Mesodermal cell (in vitro differentiated cells): ENCODE results near the gene RNF115.
A peak's percentile ranks its signal among the peaks of the same experiment; 100 is the strongest.
"Not testable (repeated sequence)": the region's sequence is repeated elsewhere in the genome, so short reads cannot be mapped to it uniquely, and the experiment has no call there.

Source experiments
- H3K27ac ChIP-seq: 2 replicates; pipeline ENCODE4 v1.7.0; 2013; ENCODE audit warnings: mild to moderate bottlenecking, low read depth, low read length, moderate library complexity; ENCODE audit not compliant: severe bottlenecking
- H3K36me3 ChIP-seq: 2 replicates; pipeline ENCODE4 v1.7.1; 2013; ENCODE audit warnings: mild to moderate bottlenecking, low read length, moderate library complexity; ENCODE audit not compliant: control insufficient read depth, insufficient read depth
- H3K4me1 ChIP-seq: one replicate; pipeline ENCODE4 v1.7.1; 2013; ENCODE audit warnings: mild to moderate bottlenecking, low read length; ENCODE audit not compliant: insufficient read depth, control insufficient read depth, poor library complexity, severe bottlenecking
- H3K4me3 ChIP-seq: 2 replicates; pipeline ENCODE4 v1.7.0; 2013; ENCODE audit warnings: low read length, control low read depth, mild to moderate bottlenecking; ENCODE audit not compliant: insufficient read depth, poor library complexity, severe bottlenecking; ENCODE audit errors: extremely low read depth
- H3K9me3 ChIP-seq: 2 replicates; pipeline ENCODE4 v1.7.1; 2013; ENCODE audit warnings: mild to moderate bottlenecking, low read length, moderate library complexity; ENCODE audit not compliant: control insufficient read depth
- WGBS, 2 experiments: methylation state at CpG; one replicate each; pipeline ENCODE4 v1.1.5; 2013; ENCODE audit warnings: missing lambda C conversion rate in 2 of 2; ENCODE audit not compliant: insufficient coverage in 2 of 2; 5-methylcytosine and 5-hydroxymethylcytosine counted together

RNF115 gene

GRCh38 chr1:145760395-145760949 is 63.4 kb downstream of the RNF115 start:
- H3K4me1 ChIP-seq, H3K27ac ChIP-seq, H3K4me3 ChIP-seq: not testable (repeated sequence)
- H3K9me3 ChIP-seq, result peaks cover 17% of the 10 kb centered on the region
- H3K36me3 ChIP-seq, result peaks cover 59% of the 10 kb centered on the region
- 90 to 92% methylated on average over 2 of the region's 4 CpGs for WGBS, 2 experiments

GRCh38 chr1:145759721-145760120 is 64.2 kb downstream of the RNF115 start:
- Histone ChIP-seq H3K9me3 (peaks cover 17% of the 10 kb centered on the region), H3K27ac (no peak overlapping the region), H3K4me1 (no peaks in the 10 kb centered on the region), H3K36me3 (peaks cover 61% of the 10 kb centered on the region), H3K4me3 (no peak overlapping the region)
- WGBS, 2 experiments, result 89% methylated on average over 1 of the region's 1 CpG; no CpG with 5 or more reads in 1 of the 2 experiments

- H3K36me3 ChIP-seq, result peaks cover 61% of the 10 kb centered on the region
- H3K4me1 ChIP-seq, result no peaks in the 10 kb centered on the region
- H3K9me3 ChIP-seq, result peaks cover 17% of the 10 kb centered on the region
- H3K27ac ChIP-seq, result no peak overlapping the region
- 88 to 100% methylated on average over 1 of the region's 1 CpG for WGBS, 2 experiments
- no peak overlapping the region for H3K4me3 ChIP-seq
Measured at GRCh38 chr1:145758575-145758974, 65.3 kb downstream of the RNF115 start.

- Histone ChIP-seq H3K27ac (no peak overlapping the region), H3K4me1 (no peaks in the 10 kb centered on the region), H3K4me3 (no peak overlapping the region), H3K36me3 (peaks cover 57% of the 10 kb centered on the region), H3K9me3 (peaks cover 17% of the 10 kb centered on the region)
- WGBS, 2 experiments, result no CpG with 5 or more reads among the region's 1 CpG
Measured at GRCh38 chr1:145758116-145758515, 65.8 kb downstream of the RNF115 start.

GRCh38 chr1:145757420-145757819 is 66.5 kb downstream of the RNF115 start:
- Histone ChIP-seq H3K27ac (no peak overlapping the region), H3K4me1 (no peaks in the 10 kb centered on the region), H3K9me3 (peaks cover 17% of the 10 kb centered on the region), H3K36me3 (peaks cover 52% of the 10 kb centered on the region), H3K4me3 (no peak overlapping the region)
- WGBS, 2 experiments, result 95 to 100% methylated on average over 2 of the region's 2 CpGs

GRCh38 chr1:145751491-145752037 is 72.3 kb downstream of the RNF115 start:
- H3K9me3 ChIP-seq, result no peaks in the 10 kb centered on the region
- WGBS, 2 experiments, result 85 to 94% methylated on average over 2 to 4 of the region's 5 CpGs
- H3K27ac ChIP-seq, result peak overlapping the region; percentile 87
- peaks cover 39% of the 10 kb centered on the region for H3K36me3 ChIP-seq
- H3K4me3 ChIP-seq, result no peak overlapping the region
- peaks cover 18% of the 10 kb centered on the region for H3K4me1 ChIP-seq

GRCh38 chr1:145750426-145750825 is 73.5 kb downstream of the RNF115 start:
- no peak overlapping the region for H3K4me3 ChIP-seq
- H3K4me1 ChIP-seq, result peaks cover 18% of the 10 kb centered on the region
- H3K9me3 ChIP-seq, result no peaks in the 10 kb centered on the region
- peaks cover 45% of the 10 kb centered on the region for H3K36me3 ChIP-seq
- 93 to 96% methylated on average over 3 to 5 of the region's 5 CpGs for WGBS, 2 experiments
- no peak overlapping the region for H3K27ac ChIP-seq

- no peak overlapping the region for H3K4me3 ChIP-seq
- no peak overlapping the region for H3K27ac ChIP-seq
- H3K4me1 ChIP-seq, result peaks cover 18% of the 10 kb centered on the region
- H3K9me3 ChIP-seq, result no peaks in the 10 kb centered on the region
- peaks cover 68% of the 10 kb centered on the region for H3K36me3 ChIP-seq
- 90 to 100% methylated on average over 3 to 5 of the region's 9 CpGs for WGBS, 2 experiments
Measured at GRCh38 chr1:145747398-145748247, 76.3 kb downstream of the RNF115 start.

- Histone ChIP-seq H3K27ac (no peak overlapping the region), H3K9me3 (no peaks in the 10 kb centered on the region), H3K4me3 (no peak overlapping the region), H3K4me1 (no peaks in the 10 kb centered on the region), H3K36me3 (peaks cover 35% of the 10 kb centered on the region)
- 90 to 100% methylated on average over 1 to 2 of the region's 4 CpGs for WGBS, 2 experiments
Measured at GRCh38 chr1:145740269-145740668, 83.6 kb downstream of the RNF115 start.

- H3K4me1 ChIP-seq, result no peaks in the 10 kb centered on the region
- no peak overlapping the region for H3K27ac ChIP-seq
- no peaks in the 10 kb centered on the region for H3K9me3 ChIP-seq
- no peak overlapping the region for H3K4me3 ChIP-seq
- peaks cover 6% of the 10 kb centered on the region for H3K36me3 ChIP-seq
- WGBS, 2 experiments, result no CpG with 5 or more reads among the region's 1 CpG
Measured at GRCh38 chr1:145736191-145736590, 87.7 kb downstream of the RNF115 start.

- Histone ChIP-seq H3K27ac (no peak overlapping the region), H3K4me3 (no peak overlapping the region), H3K36me3 (no peaks in the 10 kb centered on the region), H3K4me1 (no peaks in the 10 kb centered on the region), H3K9me3 (no peaks in the 10 kb centered on the region)
- WGBS, 2 experiments, result no CpG with 5 or more reads among the region's 3 CpGs
Measured at GRCh38 chr1:145730900-145731299, 93.0 kb downstream of the RNF115 start.
